A549 (cell line): ENCODE measurements around the gene LACC1.

Source experiments
- EP300 ChIP-seq, 2 experiments: fragments of >200 bp; sonication (Bioruptor Twin); formaldehyde crosslinking; IDR thresholded peaks; 2 replicates in 1 of 2; 3 replicates in 1 of 2; pipeline ENCODE4 v1.6.1; 2016 to 2017
- RNF2 ChIP-seq: fragments of 200-600 bp; sonication (generic); IDR thresholded peaks from 2 replicates; pipeline ENCODE4 v1.6.1; 2016; ENCODE audit warnings: low read depth, mild to moderate bottlenecking, antibody characterized with exemption, moderate library complexity, borderline replicate concordance

DNA sequence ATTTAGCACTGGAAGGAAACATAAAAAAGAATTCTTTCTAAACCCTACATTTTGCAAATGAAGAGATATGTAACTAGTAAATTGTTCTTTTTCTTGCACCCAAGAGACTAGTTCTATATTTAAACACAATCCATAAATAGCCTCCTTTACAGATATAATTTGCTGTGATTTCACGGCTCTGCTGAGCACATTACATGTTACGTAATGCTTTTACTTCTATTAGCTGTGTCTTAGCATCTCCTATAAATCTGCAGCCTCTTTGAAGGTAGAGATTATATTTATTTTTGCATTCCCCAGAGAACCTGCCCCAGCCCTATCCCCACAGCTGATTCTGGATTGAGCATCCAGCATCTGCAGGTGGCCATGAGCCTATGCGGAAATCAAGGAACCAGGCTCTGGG lies 32.2 kb downstream of the LACC1 start:
- TF ChIP-seq RNF2 (no peak), EP300 (IDR thresholded peaks at IDR 0.05) (no peak)
